MM.1S (cell line): ENCODE measurements around the gene RFXAP.

Experiments used
- EZH2phosphoT487 ChIP-seq: fragments of 300-600 bp; sonication (generic); IDR thresholded peaks from 2 replicates; pipeline ENCODE4 v1.6.1; 2018; ENCODE audit warnings: antibody characterized with exemption, low read length
- TF ChIP-seq, protein P1 (sequence below): fragments of 300-600 bp; sonication (generic); IDR thresholded peaks from 2 replicates; pipeline ENCODE4 v1.5.1; 2016; ENCODE audit warnings: antibody characterized with exemption, low read length, mixed read lengths

DNA sequence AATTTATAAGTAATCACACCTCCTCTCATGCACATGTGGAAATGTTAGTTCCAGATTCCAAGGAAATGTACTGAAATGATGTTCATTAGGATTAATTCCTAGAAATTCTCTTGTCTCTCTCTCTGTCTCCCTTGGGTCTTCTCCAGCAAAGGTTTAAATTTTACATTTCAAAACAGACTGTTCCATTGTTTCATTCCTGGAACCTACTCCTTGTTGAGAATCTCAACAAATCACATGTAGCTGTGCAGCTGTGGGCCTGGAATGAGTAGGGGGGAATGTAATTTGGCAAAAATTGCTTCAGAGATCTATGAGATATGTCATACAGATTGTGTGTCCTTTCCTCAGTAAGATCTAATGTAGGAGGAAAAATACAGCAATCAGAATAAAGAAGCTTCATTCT lies 46.2 kb upstream of the RFXAP start:
- no peak for TF ChIP-seq EZH2phosphoT487
- TF ChIP-seq, protein P1, sequence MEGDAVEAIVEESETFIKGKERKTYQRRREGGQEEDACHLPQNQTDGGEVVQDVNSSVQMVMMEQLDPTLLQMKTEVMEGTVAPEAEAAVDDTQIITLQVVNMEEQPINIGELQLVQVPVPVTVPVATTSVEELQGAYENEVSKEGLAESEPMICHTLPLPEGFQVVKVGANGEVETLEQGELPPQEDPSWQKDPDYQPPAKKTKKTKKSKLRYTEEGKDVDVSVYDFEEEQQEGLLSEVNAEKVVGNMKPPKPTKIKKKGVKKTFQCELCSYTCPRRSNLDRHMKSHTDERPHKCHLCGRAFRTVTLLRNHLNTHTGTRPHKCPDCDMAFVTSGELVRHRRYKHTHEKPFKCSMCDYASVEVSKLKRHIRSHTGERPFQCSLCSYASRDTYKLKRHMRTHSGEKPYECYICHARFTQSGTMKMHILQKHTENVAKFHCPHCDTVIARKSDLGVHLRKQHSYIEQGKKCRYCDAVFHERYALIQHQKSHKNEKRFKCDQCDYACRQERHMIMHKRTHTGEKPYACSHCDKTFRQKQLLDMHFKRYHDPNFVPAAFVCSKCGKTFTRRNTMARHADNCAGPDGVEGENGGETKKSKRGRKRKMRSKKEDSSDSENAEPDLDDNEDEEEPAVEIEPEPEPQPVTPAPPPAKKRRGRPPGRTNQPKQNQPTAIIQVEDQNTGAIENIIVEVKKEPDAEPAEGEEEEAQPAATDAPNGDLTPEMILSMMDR, result no peak
